Gastroesophageal sphincter (tissue), 4 donors: ENCODE data around the gene MIA2. TPM values are rescaled to one million over a fixed set of nuclear protein-coding genes. Genes with fewer than 3 reads are reported as not detected.

Experiments
- ATAC-seq: fragments of 150-250 bp; one replicate; pipeline ENCODE4 v1.9.1; 2016; ENCODE audit warnings: mild to moderate bottlenecking, moderate library complexity
- H3K27ac ChIP-seq, 4 donors: fragments of 200-600 bp; sonication (generic) in 3 of 4; 1 replicate in 3 of 4; 2 replicates in 1 of 4; pipeline ENCODE4 v1.5.1; 2016 to 2019
- H3K27me3 ChIP-seq: fragments of 200-600 bp; sonication (generic); one replicate; pipeline ENCODE4 v1.5.1; 2019
- H3K36me3 ChIP-seq, 2 donors: fragments of 200-600 bp; sonication (generic); one replicate each; pipeline ENCODE4 v1.5.1; 2019; ENCODE audit warnings: control low read depth in 1 of 2
- H3K4me1 ChIP-seq, 3 donors: fragments of 200-600 bp; sonication (generic); 1 replicate in 2 of 3; 2 replicates in 1 of 3; pipeline ENCODE4 v1.5.1; 2016 to 2019; ENCODE audit warnings: control low read depth in 2 of 3
- H3K4me3 ChIP-seq, 2 donors: fragments of 200-600 bp; sonication (generic); one replicate each; pipeline ENCODE4 v1.5.1; 2019; ENCODE audit warnings: mild to moderate bottlenecking in 1 of 2, moderate library complexity in 1 of 2
- H3K9me3 ChIP-seq, 3 donors: fragments of 200-600 bp; sonication (generic); one replicate each; pipeline ENCODE4 v1.5.1; 2017 to 2019; ENCODE audit warnings: control low read depth in 2 of 3
- CTCF ChIP-seq, 4 experiments: fragments of 200-600 bp in 2 of 4; fragments of 450-650 bp in 2 of 4; sonication (generic) in 1 of 4; IDR thresholded peaks; one replicate each; pipeline ENCODE4 v1.5.1; 2017 to 2019; ENCODE audit warnings: antibody characterized with exemption in 4 of 4, mild to moderate bottlenecking in 2 of 4, moderate library complexity in 2 of 4
- EP300 ChIP-seq: sonication (generic); formaldehyde crosslinking; IDR thresholded peaks from one replicate; pipeline ENCODE4 v1.6.1; 2017; ENCODE audit warnings: antibody characterized with exemption, mild to moderate bottlenecking
- POLR2A ChIP-seq, 2 donors: fragments of 450-650 bp; IDR thresholded peaks; one replicate each; pipeline ENCODE4 v1.6.1; 2017; ENCODE audit warnings: antibody characterized with exemption in 2 of 2, mild to moderate bottlenecking in 2 of 2, moderate library complexity in 1 of 2
- POLR2AphosphoS5 ChIP-seq: sonication (generic); formaldehyde crosslinking; IDR thresholded peaks from one replicate; pipeline ENCODE4 v1.6.1; 2017; ENCODE audit warnings: antibody characterized with exemption
- WGBS, 2 donors: methylation state at CpG; one replicate each; pipeline ENCODE4 v1.1.5; 2018; ENCODE audit warnings: low coverage in 1 of 2; 5-methylcytosine and 5-hydroxymethylcytosine counted together
- total RNA-seq, 4 donors: library from RNA; depleted of rRNA; stranded (reverse); fragments of >200 nt; gene quantifications; one replicate each; pipeline ENCODE4 v1.1.0, GENCODE V29; 2016

Gene MIA2
- total RNA-seq, 4 donors from 2014 or later, result 13.5 to 21.3 (median 16.3) TPM

GRCh38 chr14:39303115-39303514 is 69.4 kb downstream of the MIA2 start:
- Histone ChIP-seq H3K4me3 (no peak overlapping the region), H3K27ac (no peak overlapping the region), H3K36me3 (peaks cover 0 to 47% of the 10 kb centered on the region in 2 donors), H3K4me1 (peaks cover 0 to 5% (median 0%) of the 10 kb centered on the region in 3 donors), H3K27me3 (no peaks in the 10 kb centered on the region), H3K9me3 (no peaks in the 10 kb centered on the region)
- ATAC-seq, result no peak
- WGBS, 2 donors, result 57 to 61% methylated on average over 1 of the region's 1 CpG
- no peak for TF ChIP-seq POLR2A (IDR thresholded peaks at IDR 0.05)
- no peak for TF ChIP-seq EP300

GRCh38 chr14:39307815-39308214 is 74.1 kb downstream of the MIA2 start:
- WGBS, 2 donors, result 93% methylated on average over 3 of the region's 3 CpGs
- no peaks in the 10 kb centered on the region for H3K27me3 ChIP-seq
- H3K9me3 ChIP-seq, result no peaks in the 10 kb centered on the region
- no peak for ATAC-seq
- H3K4me3 ChIP-seq, result no peak overlapping the region
- H3K36me3 ChIP-seq, result peaks cover 0 to 40% of the 10 kb centered on the region in 2 donors
- H3K27ac ChIP-seq, result no peak overlapping the region
- TF ChIP-seq EP300 (no peak), POLR2AphosphoS5 (no peak), POLR2A (IDR thresholded peaks at IDR 0.05) (no peak), CTCF (IDR thresholded peaks at IDR 0.05) (no peak)
- peaks cover 0 to under 1% (median 0%) of the 10 kb centered on the region in 3 donors for H3K4me1 ChIP-seq

GRCh38 chr14:39310051-39310450 is 76.3 kb downstream of the MIA2 start:
- H3K27ac ChIP-seq, result no peak overlapping the region
- no peaks in the 10 kb centered on the region for H3K4me1 ChIP-seq
- H3K4me3 ChIP-seq, result no peak overlapping the region
- no peak for ATAC-seq
- TF ChIP-seq EP300 (no peak), POLR2A (IDR thresholded peaks at IDR 0.05) (no peak), CTCF (IDR thresholded peaks at IDR 0.05) (no peak), POLR2AphosphoS5 (no peak)
- H3K27me3 ChIP-seq, result no peaks in the 10 kb centered on the region
- no peaks in the 10 kb centered on the region for H3K9me3 ChIP-seq
- peaks cover 0 to 28% of the 10 kb centered on the region in 2 donors for H3K36me3 ChIP-seq

- 83 to 93% methylated on average over 1 of the region's 1 CpG for WGBS, 2 donors
- Histone ChIP-seq H3K27ac (no peak overlapping the region), H3K4me3 (no peak overlapping the region), H3K36me3 (peaks cover 5 to 53% of the 10 kb centered on the region in 2 donors), H3K4me1 (no peaks in the 10 kb centered on the region), H3K27me3 (no peaks in the 10 kb centered on the region), H3K9me3 (no peaks in the 10 kb centered on the region)
- no peak for ATAC-seq
- TF ChIP-seq CTCF (IDR thresholded peaks at IDR 0.05) (no peak), POLR2A (IDR thresholded peaks at IDR 0.05) (no peak), EP300 (no peak), POLR2AphosphoS5 (no peak)
These were observed 82.2 kb downstream of the MIA2 start for GRCh38 chr14:39315859-39316444.

- Histone ChIP-seq H3K4me1 (no peaks in the 10 kb centered on the region), H3K27ac (no peak overlapping the region), H3K4me3 (no peak overlapping the region), H3K36me3 (peaks cover 5 to 60% of the 10 kb centered on the region in 2 donors), H3K27me3 (no peaks in the 10 kb centered on the region), H3K9me3 (no peaks in the 10 kb centered on the region)
- 87 to 98% methylated on average over 7 to 8 of the region's 8 CpGs for WGBS, 2 donors
- ATAC-seq, result no peak
- TF ChIP-seq POLR2AphosphoS5 (no peak), CTCF (IDR thresholded peaks at IDR 0.05) (no peak), POLR2A (IDR thresholded peaks at IDR 0.05) (no peak), EP300 (no peak)
These were observed 83.3 kb downstream of the MIA2 start for GRCh38 chr14:39316830-39317553.
